Stimulated activated CD8-positive, alpha-beta memory T cell treated with anti-CD3 and anti-CD28 coated beads, Interleukin-15, amount 100 ng/mL, for 24 hours (primary cell): ENCODE data around the gene HS6ST3.

Source experiments
- DNase-seq: peaks from one replicate; pipeline ENCODE4 v3.0.0-alpha.2; 2020; ENCODE audit warnings: low read depth

Gene HS6ST3

DNA sequence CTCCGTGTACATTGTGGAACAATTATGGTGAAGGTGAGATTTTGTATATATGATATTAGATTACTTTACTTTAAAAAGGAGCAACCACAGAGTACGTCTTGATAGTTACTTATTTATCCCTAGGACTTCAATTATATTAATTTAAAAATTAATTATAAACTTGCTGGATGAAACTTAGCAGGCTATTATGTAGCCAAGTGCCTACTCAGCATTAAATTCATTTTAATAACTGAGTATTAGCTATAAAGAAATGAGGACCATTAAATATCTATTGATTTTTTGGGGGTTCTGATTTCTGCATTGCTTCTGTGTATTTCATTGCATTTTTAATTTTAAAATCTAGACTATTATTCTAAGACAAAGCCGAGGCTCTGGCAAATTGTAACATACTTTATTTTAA, 109.4 kb downstream of the HS6ST3 start:
- DNase-seq = no peak

DNA sequence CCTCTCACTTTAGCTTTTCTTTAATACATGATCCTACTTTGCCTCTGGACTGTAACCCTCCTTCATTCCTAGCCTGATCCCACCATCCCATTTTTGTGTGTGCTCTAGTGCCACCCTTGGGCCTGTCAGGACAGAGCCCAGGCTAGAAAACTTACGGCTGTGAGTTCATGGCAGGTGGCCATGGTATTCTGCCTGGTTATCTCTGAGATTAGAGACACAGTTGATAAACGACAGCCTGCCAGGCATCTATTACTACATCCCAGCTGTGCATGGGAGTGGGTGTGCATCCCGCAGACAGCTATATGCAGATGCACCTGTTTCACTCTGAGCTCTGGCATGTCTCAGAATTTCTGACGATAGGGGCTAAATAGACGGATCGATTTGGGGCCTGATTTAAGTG, 110.9 kb downstream of the HS6ST3 start:
- DNase-seq = no peak

DNA sequence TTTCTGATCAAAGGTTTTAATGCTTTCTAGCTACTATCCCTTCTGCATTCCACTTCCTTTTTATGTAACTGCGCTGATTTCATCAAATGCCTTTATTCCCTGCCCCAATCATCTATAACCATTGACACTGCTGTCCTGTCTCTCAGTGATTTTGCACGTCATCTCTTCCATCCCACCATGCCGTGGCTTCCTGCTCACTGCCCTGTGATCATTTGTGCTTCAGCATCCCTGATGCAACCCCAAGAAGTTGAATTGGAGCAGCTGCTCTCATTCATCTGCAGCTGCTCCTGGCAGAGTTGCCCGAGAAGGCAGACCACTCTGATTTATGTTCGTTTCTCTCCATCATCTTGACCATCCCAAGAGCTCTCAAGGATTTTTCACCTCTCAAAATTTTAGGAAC, 112.4 kb downstream of the HS6ST3 start:
- DNase-seq = no peak

DNA sequence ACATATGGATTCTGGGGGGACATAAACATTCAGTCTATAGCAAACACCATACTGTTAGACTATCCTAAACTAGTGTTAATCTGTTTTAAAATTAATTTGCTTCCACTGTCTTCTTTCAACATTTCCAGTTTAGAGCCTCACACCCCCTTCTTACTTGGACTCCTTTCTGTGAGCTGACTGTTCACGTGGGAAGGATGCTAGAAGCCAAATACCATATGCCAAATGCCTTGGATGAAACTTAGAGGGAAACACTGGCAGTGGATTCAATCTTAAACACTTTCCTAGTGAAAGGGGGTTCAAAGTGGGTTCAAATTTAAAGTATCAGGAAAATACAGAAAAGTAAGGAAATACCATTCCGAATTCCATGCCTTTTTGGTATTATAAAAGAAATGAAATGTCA, 113.6 kb downstream of the HS6ST3 start:
- DNase-seq = no peak

DNA sequence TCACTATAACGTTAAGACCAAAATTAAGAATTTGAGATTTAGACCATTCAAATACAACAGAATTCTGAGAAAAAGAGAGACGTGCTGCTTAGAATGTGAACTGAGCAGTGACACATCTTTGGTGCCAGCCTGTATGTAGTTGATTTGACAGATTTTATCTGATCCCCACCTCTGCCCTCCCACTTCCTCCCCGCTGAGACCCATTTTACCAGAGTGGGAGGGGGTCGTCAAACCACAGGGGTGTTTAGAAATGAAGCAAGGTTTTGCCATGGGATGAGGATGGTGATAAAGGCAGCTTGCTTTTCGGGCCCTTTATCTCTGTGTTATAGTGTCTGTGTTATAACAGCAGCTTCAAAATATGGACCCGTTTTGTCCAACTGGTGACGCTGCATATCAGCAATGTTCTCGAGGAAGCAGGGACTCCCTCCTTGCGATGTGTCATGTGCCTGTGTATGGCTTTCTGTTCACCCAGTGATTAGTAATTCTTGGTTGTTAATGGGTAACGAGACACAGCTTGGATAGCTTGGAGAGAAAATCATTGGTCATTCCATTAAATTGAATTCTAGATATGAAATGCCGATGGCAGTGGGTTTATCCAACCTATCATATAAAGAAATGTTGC, 125.0 kb downstream of the HS6ST3 start:
- DNase-seq = no peak

DNA sequence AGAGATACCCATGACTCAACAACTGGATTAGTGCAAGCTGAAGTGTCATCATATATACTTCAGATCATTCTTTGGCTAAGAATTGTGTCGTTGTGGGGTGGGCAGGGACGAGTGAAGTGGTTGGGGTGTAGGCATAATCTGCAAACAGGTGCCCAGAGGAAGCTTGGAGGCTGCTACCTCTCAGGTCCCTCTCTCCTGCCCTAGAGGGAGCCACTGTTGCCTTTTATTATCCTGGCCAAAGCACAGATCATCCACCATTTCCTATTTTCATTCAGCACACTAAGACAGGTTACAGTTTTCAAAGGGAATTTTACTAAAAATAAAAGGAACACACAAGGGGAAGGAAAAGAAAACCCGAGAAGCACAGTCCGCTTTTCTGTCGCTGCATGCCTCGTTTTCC, 126.6 kb downstream of the HS6ST3 start:
- no peak for DNase-seq

DNA sequence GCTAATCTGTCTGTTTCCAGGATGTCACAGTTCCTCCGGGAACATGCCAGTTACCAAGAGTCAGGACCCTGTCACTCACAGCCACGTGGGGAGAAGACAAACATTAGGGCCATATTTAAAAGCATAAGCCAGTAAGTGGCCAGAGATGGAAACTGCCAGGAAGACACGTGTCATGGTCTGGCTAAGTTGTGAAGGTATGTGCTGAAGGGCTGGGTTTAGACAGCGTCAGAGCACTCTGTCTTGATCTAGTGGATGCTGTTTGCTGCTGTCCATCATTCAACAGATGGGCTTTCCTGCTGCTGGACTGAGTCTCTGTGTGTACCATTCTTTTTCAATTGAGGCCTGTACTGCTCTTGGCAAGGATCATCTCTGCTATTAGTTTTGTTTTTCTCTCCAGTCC, 128.6 kb downstream of the HS6ST3 start:
- DNase-seq = no peak

DNA sequence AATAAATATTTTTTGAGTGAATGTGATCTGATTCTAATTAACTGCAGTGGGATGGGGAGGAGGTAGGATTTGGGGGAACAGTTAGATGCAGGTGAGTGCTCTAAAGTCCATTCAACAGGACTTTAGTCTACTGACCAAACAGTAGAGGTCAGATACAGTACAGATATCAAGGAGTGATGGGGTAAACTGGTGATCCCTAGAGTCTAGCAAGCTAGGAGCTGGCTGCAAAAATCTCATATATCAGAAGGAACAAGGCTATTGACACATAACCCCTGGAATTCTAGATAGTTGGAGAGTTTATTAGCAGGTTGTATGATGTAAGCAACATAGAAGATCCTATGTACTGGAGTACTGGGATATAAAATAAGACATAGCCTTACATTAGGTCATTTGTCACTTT, 131.6 kb downstream of the HS6ST3 start:
- DNase-seq = no peak

DNA sequence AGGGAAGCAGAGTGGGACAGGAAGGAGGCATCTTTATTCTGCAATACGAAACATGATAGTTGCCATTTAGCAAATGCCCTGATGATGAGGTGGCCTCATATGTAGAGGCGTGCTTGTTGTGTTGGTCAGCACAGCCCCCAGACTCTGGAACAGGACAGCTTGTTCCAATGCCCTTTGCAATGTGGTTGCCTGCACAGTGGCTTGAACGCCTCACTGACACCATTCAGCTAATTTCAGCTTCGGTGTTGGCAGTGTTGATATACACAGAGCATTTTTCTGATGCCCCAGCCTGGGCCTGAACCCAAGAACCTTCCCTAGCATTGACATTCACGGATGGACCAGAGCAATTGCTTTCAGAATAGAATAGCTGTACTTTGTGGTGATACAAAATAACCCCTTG, 133.3 kb downstream of the HS6ST3 start:
- DNase-seq = no peak

DNA sequence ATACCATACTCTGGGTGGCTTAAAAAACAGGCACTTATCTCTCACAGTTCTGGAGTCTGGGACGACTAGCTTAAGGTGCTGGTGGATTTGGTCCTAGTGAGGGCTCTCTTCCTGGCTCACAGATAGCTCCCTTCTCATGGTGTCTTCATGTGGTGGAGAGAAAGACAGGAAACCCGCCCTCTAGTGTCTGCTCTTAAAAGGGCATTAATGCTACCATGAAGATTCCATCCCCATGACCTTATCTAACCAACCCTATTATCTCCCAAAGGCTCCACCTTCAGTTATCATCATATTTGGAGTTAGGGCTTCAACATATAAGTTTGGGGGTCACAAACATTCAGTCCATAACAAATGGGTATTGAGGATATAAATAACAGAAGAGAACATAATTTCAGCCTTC, 139.4 kb downstream of the HS6ST3 start:
- no peak for DNase-seq

DNA sequence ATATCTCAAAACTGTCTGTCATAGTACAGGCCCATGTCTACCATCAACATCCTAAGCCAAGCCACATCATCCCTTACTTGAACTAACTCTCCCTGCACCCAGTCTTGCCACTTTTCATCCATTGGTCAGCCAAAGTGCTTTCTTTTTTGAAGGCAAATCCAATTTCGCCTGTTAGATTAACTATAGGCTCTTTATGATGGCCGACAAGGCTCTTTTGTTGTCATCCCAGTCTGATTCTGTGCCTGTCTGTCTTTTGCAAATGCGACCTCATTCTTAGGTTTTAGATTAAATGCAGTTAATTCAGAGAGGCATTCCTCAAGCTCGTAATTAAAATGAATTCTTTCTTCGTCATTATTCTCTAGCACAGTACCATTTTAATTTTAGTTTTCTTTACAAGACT, 148.3 kb downstream of the HS6ST3 start:
- no peak for DNase-seq

DNA sequence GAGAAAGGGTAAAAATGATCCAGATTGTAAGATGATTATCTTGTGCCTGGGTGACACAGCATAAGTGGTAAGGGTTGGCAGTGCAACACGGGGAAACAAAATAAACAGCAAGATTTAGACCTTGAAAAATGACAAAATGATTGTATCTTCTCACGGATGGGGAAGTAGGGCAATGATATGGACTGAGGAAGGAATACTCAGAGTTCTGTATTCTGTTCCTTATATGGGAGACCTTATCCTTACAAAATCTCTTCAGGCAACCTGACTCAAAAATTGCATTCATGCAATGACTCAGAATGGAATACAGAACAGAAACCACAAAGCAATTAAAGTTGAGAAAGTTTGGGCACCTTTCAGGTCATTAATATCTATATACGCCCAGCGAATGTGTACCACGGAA, 149.0 kb downstream of the HS6ST3 start:
- no peak for DNase-seq

DNA sequence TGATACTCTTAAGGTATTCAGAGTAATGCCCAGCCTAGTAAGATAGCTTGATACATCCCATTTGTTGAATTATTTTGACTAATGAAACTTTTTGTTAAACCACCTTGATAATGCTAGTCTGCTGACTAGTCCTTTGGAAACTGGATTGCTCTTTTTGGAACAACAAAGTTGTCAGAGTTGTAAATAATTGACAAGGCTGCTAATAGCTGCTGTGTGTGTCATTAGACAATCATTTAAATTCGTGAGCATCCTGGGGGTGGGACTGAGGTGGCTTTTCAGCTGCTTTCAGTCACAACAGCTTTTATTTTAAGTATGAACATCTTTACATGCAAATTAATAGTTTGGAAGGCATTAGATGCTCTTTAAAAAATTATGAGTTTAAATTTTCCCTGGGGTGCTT, 153.5 kb downstream of the HS6ST3 start:
- no peak for DNase-seq

DNA sequence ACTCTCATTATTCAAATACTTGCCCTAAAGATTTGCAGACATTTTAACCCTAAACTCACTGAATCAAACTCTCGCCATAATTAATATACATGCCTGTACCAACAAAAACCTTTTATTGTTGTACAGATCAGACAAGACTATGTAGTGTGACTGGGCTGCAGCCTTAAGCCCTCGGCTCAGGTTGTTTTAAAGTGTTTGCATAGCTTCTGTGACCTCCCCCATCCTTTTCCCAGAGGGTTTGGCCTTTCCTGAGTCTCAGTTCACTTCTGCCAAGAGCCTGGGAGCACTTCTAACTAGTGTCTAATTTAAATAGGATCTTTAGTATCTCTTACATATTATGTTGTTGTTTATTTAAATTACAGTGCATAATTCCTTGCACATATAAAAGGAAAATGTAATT, 158.2 kb downstream of the HS6ST3 start:
- DNase-seq = no peak

DNA sequence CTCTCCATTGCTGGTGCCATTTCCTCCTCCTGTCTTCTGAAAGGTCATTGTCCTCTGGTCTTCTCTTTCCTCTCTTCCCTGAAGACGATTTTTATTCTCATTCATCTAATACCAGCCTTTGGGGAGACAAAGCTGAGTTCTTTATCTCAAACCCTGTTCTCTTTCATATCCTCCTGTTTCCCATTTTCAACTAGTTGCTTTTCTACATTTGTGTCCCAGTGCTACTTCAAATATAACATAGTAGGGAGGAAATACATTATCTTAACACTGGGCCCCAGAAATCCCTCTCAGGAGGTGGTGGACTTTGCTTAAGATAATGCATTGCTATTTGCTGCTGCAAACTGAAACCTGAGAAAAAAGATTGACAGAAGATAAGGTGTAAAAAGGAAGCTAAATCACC, 159.1 kb downstream of the HS6ST3 start:
- no peak for DNase-seq

DNA sequence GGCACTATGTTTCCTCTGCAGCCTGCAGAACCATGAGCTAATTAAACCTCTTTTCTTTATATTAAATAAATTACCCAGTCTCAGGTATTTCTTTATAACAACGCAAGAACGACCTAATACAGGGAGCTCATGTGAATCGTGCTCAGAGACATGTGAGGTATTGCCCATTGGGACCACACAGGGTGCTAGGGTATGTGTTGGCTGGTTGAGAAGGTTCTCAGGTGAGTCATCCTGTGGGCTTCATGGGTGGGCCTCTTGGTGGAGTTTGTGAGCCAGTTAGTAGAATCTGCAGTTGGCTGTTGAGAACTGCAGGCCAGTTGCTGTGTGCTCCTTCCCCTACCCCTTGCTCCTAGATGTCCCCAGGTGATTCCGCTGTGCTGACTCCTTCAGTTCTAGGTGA, 163.0 kb downstream of the HS6ST3 start:
- no peak for DNase-seq

DNA sequence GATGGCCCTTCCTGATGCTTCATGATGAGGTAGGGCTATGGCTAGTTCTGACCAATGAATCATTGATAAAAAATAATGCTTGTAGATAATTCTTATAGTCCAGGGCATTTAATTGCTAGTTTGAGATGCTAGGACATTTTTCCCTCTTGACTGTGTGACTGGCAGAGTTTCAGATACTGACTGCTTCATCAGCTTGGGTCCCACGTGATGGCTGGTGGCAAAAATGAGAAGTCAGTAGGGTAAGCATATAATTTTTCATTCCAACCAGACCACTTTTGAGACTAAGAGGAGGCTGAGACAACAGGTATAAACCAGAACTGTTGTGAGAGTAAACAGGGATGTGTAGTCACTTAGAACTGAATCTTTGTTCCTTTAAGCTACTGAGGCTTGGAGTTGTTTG, 183.3 kb downstream of the HS6ST3 start:
- no peak for DNase-seq

DNA sequence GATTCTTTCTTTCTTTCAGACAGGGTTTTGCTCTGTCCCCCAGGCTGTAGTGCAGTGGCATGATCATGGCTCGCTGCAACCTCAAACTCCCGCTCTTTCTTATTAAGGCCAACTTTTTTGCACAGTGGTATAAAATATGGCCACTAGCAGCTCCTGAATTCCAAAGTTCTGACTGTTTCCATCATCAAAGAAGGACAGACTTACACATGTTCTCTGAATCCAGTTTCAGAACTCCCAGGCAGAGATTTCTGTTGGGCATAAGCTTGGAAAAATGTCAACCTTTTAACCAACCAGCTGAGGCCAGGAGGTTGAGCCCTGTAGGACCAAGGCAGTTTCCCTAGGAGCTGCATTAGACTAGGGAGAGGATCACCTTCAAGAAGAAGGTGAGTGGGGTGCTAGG, 184.1 kb downstream of the HS6ST3 start:
- no peak for DNase-seq

DNA sequence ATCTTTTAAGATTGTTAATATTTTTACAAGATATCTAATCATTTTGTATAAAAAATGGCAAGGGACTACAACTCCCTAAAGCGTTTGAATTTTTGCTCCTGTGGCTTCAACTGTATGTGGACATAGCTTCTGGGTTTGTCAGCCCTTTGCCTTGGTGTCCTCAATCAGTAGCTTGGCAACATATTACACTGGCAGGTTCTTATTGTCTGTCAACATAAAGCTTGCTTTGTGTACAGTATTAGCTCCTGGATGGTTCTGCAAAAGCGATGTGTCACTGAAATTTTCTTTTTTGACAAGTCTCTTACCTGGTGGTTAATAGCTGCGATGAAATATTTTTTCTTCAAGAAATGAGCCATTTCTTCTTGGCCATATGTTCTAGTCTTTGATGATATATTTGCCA, 190.0 kb downstream of the HS6ST3 start:
- DNase-seq = no peak

DNA sequence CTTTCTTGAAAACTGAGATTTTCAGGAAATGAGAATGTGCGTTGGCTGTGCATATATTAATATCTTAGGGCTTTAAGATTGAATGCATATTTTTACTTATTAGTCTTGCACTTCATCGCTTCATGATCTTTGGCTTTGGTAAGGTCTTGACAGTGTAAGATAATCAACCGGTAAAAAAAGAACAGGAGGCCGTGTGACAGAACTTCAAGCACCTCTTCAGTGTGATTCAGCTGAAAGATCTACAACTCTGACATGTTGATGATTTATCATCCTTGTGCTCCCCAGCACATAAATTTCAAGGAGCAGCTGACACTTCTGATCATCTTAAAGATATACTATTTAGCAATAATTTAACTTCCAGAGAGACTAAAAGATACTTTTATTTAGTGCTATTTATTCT, 195.1 kb downstream of the HS6ST3 start:
- DNase-seq = no peak

DNA sequence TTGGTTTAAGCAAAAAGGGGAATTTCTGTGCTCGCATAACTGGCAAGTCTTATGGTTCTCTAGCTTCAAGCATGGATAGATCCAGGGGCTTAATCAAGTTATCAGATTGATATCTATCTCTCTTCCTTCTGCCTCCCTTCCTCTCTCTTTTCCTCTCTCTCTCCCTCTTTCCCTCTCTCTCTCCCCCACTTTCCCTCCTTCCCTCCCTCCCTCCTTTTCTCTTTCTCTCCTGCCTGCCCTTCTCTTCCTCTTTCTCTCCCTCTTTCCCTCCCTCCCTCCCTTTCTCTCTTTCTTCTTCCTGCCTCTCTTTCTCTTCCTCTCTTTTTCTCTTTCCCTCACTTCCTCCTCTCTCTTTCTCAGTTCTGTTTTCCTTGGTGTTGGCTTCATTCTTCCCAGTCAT, 195.8 kb downstream of the HS6ST3 start:
- DNase-seq = no peak

DNA sequence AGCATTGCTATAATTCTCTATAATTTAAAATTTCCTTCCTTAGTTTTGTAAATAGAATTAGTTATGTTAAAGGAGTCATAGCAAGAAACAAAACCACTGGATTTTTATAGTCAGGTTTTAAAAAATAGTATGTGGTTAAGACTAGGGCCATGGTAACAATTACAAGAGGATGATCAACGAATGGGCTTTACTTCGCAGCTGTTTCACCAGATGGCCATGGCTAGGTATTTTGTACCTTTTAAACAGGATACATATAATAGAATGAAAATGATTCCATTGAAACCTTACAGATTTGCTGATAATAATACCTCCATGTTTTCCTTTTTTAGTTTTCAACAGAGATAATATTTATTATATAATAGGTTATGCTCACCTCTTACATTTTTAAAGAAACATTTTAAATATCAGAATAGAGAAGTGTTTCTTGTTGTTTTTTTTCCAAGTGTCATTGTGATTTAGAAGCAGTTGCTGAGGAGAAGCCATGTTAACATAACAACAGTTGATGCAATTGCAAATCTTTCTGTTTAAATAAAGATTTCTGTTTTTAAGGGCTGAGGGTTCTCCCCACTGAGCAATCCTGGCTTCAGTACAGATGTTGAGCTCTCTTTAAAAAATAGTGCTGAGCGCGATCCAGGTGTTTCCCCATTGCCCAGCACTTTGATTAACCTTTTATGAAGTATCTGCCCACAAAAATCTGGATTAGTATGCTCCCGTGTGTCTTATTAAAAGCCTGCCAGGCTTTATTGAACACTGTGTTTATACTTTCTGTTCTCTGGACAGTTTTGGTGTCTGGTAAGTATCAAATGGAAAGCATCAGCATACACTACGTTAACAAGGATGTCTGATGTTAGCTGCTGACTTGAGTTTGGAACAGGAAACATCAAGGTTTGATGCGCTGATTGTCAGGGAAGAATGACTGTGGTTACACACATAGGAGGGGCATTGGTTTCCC, 205.3 kb downstream of the HS6ST3 start:
- DNase-seq = no peak

DNA sequence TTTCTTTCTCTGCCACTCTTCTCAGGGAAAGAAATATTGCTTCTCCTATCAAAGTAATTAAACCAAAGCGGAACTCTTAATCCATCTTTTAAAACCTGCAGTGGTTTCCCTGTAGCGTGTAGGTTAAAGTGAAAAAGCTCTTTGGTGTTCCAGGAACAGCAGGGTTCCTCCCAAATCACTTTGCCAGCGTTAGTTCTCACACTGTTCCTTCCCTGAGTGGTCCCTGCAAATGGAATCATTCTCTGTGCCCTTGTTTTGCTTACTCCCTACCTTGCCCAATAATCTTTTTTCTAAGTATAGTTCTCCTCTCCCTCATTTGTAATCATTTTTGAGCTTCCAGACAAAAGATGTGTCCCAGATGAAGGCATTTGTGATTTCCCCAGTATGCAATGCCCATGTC, 207.5 kb downstream of the HS6ST3 start:
- DNase-seq = no peak

DNA sequence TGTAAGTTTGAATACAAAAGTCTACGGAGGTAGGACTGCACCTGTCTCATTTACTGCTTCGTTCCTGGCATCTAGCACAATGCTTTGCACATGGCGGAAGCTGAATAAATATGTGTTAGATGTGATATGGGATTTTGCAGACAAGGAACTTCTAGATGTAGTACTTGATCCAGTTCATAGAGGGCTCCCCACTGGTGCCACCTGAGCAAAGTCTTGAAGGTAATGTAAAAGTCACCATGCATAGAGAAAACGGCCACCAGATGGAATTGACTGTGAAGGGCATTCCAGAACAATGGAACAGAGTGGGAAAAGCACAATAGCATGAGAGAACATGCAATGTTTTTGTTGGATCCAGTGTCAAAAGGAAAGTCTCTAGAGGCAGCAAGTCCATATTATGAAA, 209.3 kb downstream of the HS6ST3 start:
- DNase-seq = no peak
